NT2/D1 (cell line): ENCODE data around the gene LYRM4.
A peak's percentile ranks its signal among the peaks of the same experiment; 100 is the strongest.

Experiments used
- DNase-seq: peaks from one replicate; pipeline ENCODE4 v3.0.0-alpha.2; 2011; ENCODE audit warnings: low read depth, low spot score
- H3K27me3 ChIP-seq: 2 replicates; pipeline ENCODE4 v1.6.0; 2011; ENCODE audit warnings: mild to moderate bottlenecking; ENCODE audit not compliant: insufficient read length, insufficient read depth
- H3K36me3 ChIP-seq: 2 replicates; pipeline ENCODE4 v1.6.1; 2011; ENCODE audit warnings: mild to moderate bottlenecking, low read length, mixed read lengths; ENCODE audit not compliant: insufficient read depth, insufficient read length
- H3K4me1 ChIP-seq: 2 replicates; pipeline ENCODE4 v1.5.1; 2011; ENCODE audit not compliant: insufficient read depth, insufficient read length
- H3K4me3 ChIP-seq: 2 replicates; pipeline ENCODE4 v1.5.1; 2011; ENCODE audit warnings: low read depth; ENCODE audit not compliant: insufficient read length
- H3K9ac ChIP-seq: 2 replicates; pipeline ENCODE4 v1.6.0; 2011; ENCODE audit warnings: low read depth; ENCODE audit not compliant: insufficient read length
- H3K9me3 ChIP-seq: 2 replicates; pipeline ENCODE4 v1.5.1; 2011; ENCODE audit warnings: mild to moderate bottlenecking, low read length; ENCODE audit not compliant: insufficient read depth
- SUZ12 ChIP-seq: IDR thresholded peaks from 2 replicates; pipeline ENCODE4 v1.6.1; 2011; ENCODE audit not compliant: insufficient read length, insufficient read depth; ENCODE audit errors: extremely low read depth
- YY1 ChIP-seq: IDR thresholded peaks from 2 replicates; pipeline ENCODE4 v1.6.1; 2011; ENCODE audit not compliant: insufficient read length, insufficient read depth
- ZNF274 ChIP-seq: IDR thresholded peaks from 2 replicates; pipeline ENCODE4 v1.6.1; 2011; ENCODE audit warnings: mild to moderate bottlenecking, low read depth, low read length

LYRM4 gene

GRCh38 chr6:5223309-5223708, 37.4 kb downstream of the LYRM4 start:
- no peak overlapping the region for H3K9ac ChIP-seq
- no peaks in the 10 kb centered on the region for H3K9me3 ChIP-seq
- H3K36me3 ChIP-seq, result peaks cover 13% of the 10 kb centered on the region

GRCh38 chr6:5220443-5220842, 40.3 kb downstream of the LYRM4 start:
- H3K9me3 ChIP-seq, result no peaks in the 10 kb centered on the region
- TF ChIP-seq YY1, result no peak
- no peak for TF ChIP-seq ZNF274
- no peak for TF ChIP-seq SUZ12
- H3K4me1 ChIP-seq, result no peaks in the 10 kb centered on the region
- peaks cover 24% of the 10 kb centered on the region for H3K36me3 ChIP-seq
- DNase-seq, result no peak
- no peak overlapping the region for H3K9ac ChIP-seq
- no peaks in the 10 kb centered on the region for H3K27me3 ChIP-seq
- no peak overlapping the region for H3K4me3 ChIP-seq

More at GRCh38 chr6:5223309-5223708, 37.4 kb downstream of the LYRM4 start:
- no peak for TF ChIP-seq YY1
- no peak for TF ChIP-seq ZNF274
- TF ChIP-seq SUZ12, result no peak
- no peak overlapping the region for H3K4me3 ChIP-seq
- H3K4me1 ChIP-seq, result no peaks in the 10 kb centered on the region
- no peaks in the 10 kb centered on the region for H3K27me3 ChIP-seq
- no peak for DNase-seq

- Histone ChIP-seq H3K36me3 (peaks cover 31% of the 10 kb centered on the region), H3K9me3 (no peaks in the 10 kb centered on the region), H3K27me3 (no peaks in the 10 kb centered on the region), H3K4me3 (no peak overlapping the region), H3K9ac (no peak overlapping the region), H3K4me1 (no peaks in the 10 kb centered on the region)
- DNase-seq, result no peak
- no peak for TF ChIP-seq SUZ12
- no peak for TF ChIP-seq YY1
- no peak for TF ChIP-seq ZNF274
These were observed 41.6 kb downstream of the LYRM4 start for GRCh38 chr6:5219011-5219691.

- Histone ChIP-seq H3K9ac (no peak overlapping the region), H3K27me3 (no peaks in the 10 kb centered on the region), H3K36me3 (peaks cover 41% of the 10 kb centered on the region), H3K4me1 (no peaks in the 10 kb centered on the region), H3K9me3 (no peaks in the 10 kb centered on the region), H3K4me3 (no peak overlapping the region)
- no peak for TF ChIP-seq SUZ12
- DNase-seq, result no peak
These were observed 43.4 kb downstream of the LYRM4 start for GRCh38 chr6:5217356-5217755.

DNA sequence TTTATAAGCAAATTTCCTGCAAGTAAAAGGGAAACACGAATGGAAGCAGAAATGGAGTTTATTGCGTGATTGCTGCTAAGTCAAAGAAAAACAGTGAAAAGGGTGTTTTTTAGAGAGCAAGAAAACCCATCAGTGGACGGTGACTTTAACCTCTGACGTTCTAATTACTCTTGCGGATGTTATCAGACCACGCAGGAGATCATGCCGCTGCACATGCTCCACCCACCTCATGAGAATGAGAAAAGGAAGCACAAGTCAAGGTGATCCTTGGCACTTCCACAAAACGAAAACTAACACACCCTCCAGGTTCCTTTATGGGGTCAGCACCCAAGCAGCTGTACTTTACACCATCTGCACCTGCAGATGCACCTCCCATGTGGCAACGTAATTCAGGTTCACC, 45.0 kb downstream of the LYRM4 start:
- TF ChIP-seq ZNF274, result no peak
- DNase-seq, result no peak
- Histone ChIP-seq H3K4me1 (no peaks in the 10 kb centered on the region), H3K27me3 (no peaks in the 10 kb centered on the region), H3K9me3 (no peaks in the 10 kb centered on the region), H3K9ac (no peak overlapping the region), H3K4me3 (no peak overlapping the region), H3K36me3 (peaks cover 34% of the 10 kb centered on the region)

DNA sequence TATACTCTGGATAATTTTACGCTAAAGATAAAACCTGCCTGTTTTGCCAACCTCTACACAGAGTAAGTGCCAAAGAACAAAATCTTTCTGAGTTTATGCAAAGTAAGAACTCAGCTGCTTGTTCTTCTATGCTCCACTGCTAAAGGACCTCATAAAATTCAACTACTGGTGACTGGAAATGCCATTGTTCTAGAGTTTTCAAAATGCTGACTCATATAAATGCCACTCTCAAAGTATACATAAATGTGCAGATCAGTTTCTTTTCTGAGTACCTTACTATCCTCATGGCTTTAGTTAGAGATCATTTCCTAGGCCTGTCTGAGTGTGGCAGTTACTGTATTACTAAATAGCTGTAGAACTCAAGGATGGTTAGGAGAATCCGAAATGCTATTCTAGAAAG, 45.6 kb downstream of the LYRM4 start:
- Histone ChIP-seq H3K27me3 (no peaks in the 10 kb centered on the region), H3K36me3 (peaks cover 34% of the 10 kb centered on the region), H3K4me3 (no peak overlapping the region), H3K9me3 (no peaks in the 10 kb centered on the region), H3K4me1 (no peaks in the 10 kb centered on the region), H3K9ac (no peak overlapping the region)
- DNase-seq, result no peak
- no peak for TF ChIP-seq YY1
- no peak for TF ChIP-seq SUZ12
- TF ChIP-seq ZNF274, result no peak

GRCh38 chr6:5214570-5215052, 46.1 kb downstream of the LYRM4 start:
- Histone ChIP-seq H3K36me3 (peaks cover 34% of the 10 kb centered on the region), H3K4me3 (no peak overlapping the region), H3K9me3 (no peaks in the 10 kb centered on the region), H3K9ac (no peak overlapping the region), H3K4me1 (no peaks in the 10 kb centered on the region), H3K27me3 (no peaks in the 10 kb centered on the region)
- peak; percentile 23 for DNase-seq
- TF ChIP-seq YY1 (no peak), ZNF274 (no peak), SUZ12 (no peak)
